DND-41 (cell line): ENCODE results near the gene DUSP11.

Experiments used
- ATAC-seq: fragments of 200-7000 bp; cut with Tn5 transposase; 3 replicates; pipeline ENCODE4 v1.9.1; 2021; ENCODE audit warnings: low read depth; ENCODE audit not compliant: insufficient read depth
- DNase-seq: peaks from one replicate; pipeline ENCODE4 v3.0.0-alpha.2; 2020
- H2AFZ ChIP-seq: 2 replicates; pipeline ENCODE4 v1.6.0; 2012; ENCODE audit warnings: low read depth, low read length
- H3K27ac ChIP-seq: 2 replicates; pipeline ENCODE4 v1.5.1; 2012; ENCODE audit warnings: low read length, inconsistent platforms
- H3K27me3 ChIP-seq: fragments of 200-600 bp; sonication (generic); 2 replicates; pipeline ENCODE4 v1.6.0; 2012; ENCODE audit warnings: low read length, mild to moderate bottlenecking, inconsistent platforms; ENCODE audit not compliant: insufficient read depth, poor library complexity
- H3K36me3 ChIP-seq: 2 replicates; pipeline ENCODE4 v1.5.1; 2012; ENCODE audit warnings: low read length, inconsistent platforms; ENCODE audit not compliant: insufficient read depth
- H3K4me1 ChIP-seq: 2 replicates; pipeline ENCODE4 v1.5.1; 2012; ENCODE audit warnings: mild to moderate bottlenecking, low read length; ENCODE audit not compliant: insufficient read depth
- H3K4me2 ChIP-seq: 2 replicates; pipeline ENCODE4 v1.6.0; 2012; ENCODE audit warnings: mild to moderate bottlenecking, moderate library complexity, low read length, inconsistent platforms; ENCODE audit not compliant: insufficient read depth
- H3K4me3 ChIP-seq, 2 experiments: fragments of 200-600 bp in 1 of 2; shearing (Covaris generic) in 1 of 2; 2 replicates each; pipeline ENCODE4 v1.5.1; 2012 to 2016; ENCODE audit warnings: inconsistent platforms in 2 of 2, low read length in 2 of 2, mild to moderate bottlenecking in 2 of 2, low read depth in 1 of 2, moderate library complexity in 1 of 2
- H3K79me2 ChIP-seq: 2 replicates; pipeline ENCODE4 v1.6.0; 2012; ENCODE audit warnings: low read length, inconsistent platforms; ENCODE audit not compliant: insufficient read depth
- H3K9ac ChIP-seq: 2 replicates; pipeline ENCODE4 v1.6.0; 2012; ENCODE audit warnings: low read depth, mild to moderate bottlenecking, inconsistent platforms, low read length, moderate library complexity
- H3K9me3 ChIP-seq: 2 replicates; pipeline ENCODE4 v1.5.1; 2012; ENCODE audit warnings: low read length, moderate library complexity, mild to moderate bottlenecking, inconsistent platforms; ENCODE audit not compliant: insufficient read depth, severe bottlenecking
- H4K20me1 ChIP-seq: 2 replicates; pipeline ENCODE4 v1.6.0; 2012; ENCODE audit warnings: low read length; ENCODE audit not compliant: insufficient read depth
- CTCF ChIP-seq: IDR thresholded peaks from 2 replicates; pipeline ENCODE4 v1.5.1; 2012; ENCODE audit warnings: borderline replicate concordance, low read length, moderate library complexity, mild to moderate bottlenecking; ENCODE audit not compliant: poor library complexity, severe bottlenecking; ENCODE audit errors: extremely low read depth
- EZH2 ChIP-seq: IDR thresholded peaks from 3 replicates; pipeline ENCODE4 v1.6.1; 2012; ENCODE audit warnings: borderline replicate concordance, low read depth, mild to moderate bottlenecking, moderate library complexity, low read length, inconsistent platforms; ENCODE audit not compliant: severe bottlenecking

The DUSP11 gene

GRCh38 chr2:73821669-73822068 is 41.8 kb upstream of the DUSP11 start:
- no peak overlapping the region for H3K9ac ChIP-seq
- no peak overlapping the region for H3K27ac ChIP-seq
- no peaks in the 10 kb centered on the region for H3K4me1 ChIP-seq
- H3K27me3 ChIP-seq, result no peaks in the 10 kb centered on the region
- no peak overlapping the region for H3K4me3 ChIP-seq
- no peaks in the 10 kb centered on the region for H3K9me3 ChIP-seq
- H3K36me3 ChIP-seq, result no peaks in the 10 kb centered on the region
- no peaks in the 10 kb centered on the region for H4K20me1 ChIP-seq
- no peak for ATAC-seq
- TF ChIP-seq EZH2, result no peak
- no peak for TF ChIP-seq CTCF
- H3K79me2 ChIP-seq, result no peaks in the 10 kb centered on the region
- H2AFZ ChIP-seq, result no peak overlapping the region
- no peak overlapping the region for H3K4me2 ChIP-seq
- no peak for DNase-seq

GRCh38 chr2:73821227-73821626 is 41.3 kb upstream of the DUSP11 start:
- H3K79me2 ChIP-seq, result no peaks in the 10 kb centered on the region
- H3K27ac ChIP-seq, result no peak overlapping the region
- TF ChIP-seq CTCF, result no peak
- no peak for TF ChIP-seq EZH2
- H3K27me3 ChIP-seq, result no peaks in the 10 kb centered on the region
- H3K9ac ChIP-seq, result no peak overlapping the region
- no peaks in the 10 kb centered on the region for H3K36me3 ChIP-seq
- H3K4me2 ChIP-seq, result no peak overlapping the region
- DNase-seq (no peak), ATAC-seq (no peak)
- H2AFZ ChIP-seq, result no peak overlapping the region
- no peak overlapping the region for H3K4me3 ChIP-seq
- no peaks in the 10 kb centered on the region for H4K20me1 ChIP-seq
- H3K4me1 ChIP-seq, result no peaks in the 10 kb centered on the region
- H3K9me3 ChIP-seq, result no peaks in the 10 kb centered on the region

- H4K20me1 ChIP-seq, result no peaks in the 10 kb centered on the region
- no peak overlapping the region for H3K4me2 ChIP-seq
- no peaks in the 10 kb centered on the region for H3K36me3 ChIP-seq
- no peak for TF ChIP-seq EZH2
- no peak for TF ChIP-seq CTCF
- H3K4me3 ChIP-seq, result no peak overlapping the region
- H2AFZ ChIP-seq, result no peak overlapping the region
- DNase-seq, result no peak
- no peak for ATAC-seq
- H3K27me3 ChIP-seq, result no peaks in the 10 kb centered on the region
- H3K79me2 ChIP-seq, result no peaks in the 10 kb centered on the region
- no peaks in the 10 kb centered on the region for H3K4me1 ChIP-seq
- H3K9ac ChIP-seq, result no peak overlapping the region
- no peak overlapping the region for H3K27ac ChIP-seq
- H3K9me3 ChIP-seq, result no peaks in the 10 kb centered on the region
Measured at GRCh38 chr2:73818296-73818695, 38.4 kb upstream of the DUSP11 start.

- TF ChIP-seq EZH2, result no peak
- TF ChIP-seq CTCF, result no peak
- H3K27ac ChIP-seq, result no peak overlapping the region
Measured at GRCh38 chr2:73812635-73813034, 32.7 kb upstream of the DUSP11 start.

More at GRCh38 chr2:73812635-73813034, 32.7 kb upstream of the DUSP11 start:
- DNase-seq, result no peak
- no peaks in the 10 kb centered on the region for H3K9me3 ChIP-seq
- H2AFZ ChIP-seq, result no peak overlapping the region
- ATAC-seq, result no peak
- H4K20me1 ChIP-seq, result no peaks in the 10 kb centered on the region
- H3K9ac ChIP-seq, result no peak overlapping the region
- H3K27me3 ChIP-seq, result no peaks in the 10 kb centered on the region
- no peaks in the 10 kb centered on the region for H3K36me3 ChIP-seq
- no peak overlapping the region for H3K4me3 ChIP-seq
- H3K4me2 ChIP-seq, result no peak overlapping the region
- H3K79me2 ChIP-seq, result no peaks in the 10 kb centered on the region
- no peaks in the 10 kb centered on the region for H3K4me1 ChIP-seq
